Bronchial epithelial cell (primary cell): ENCODE data around the gene FAM168A. TPM values are rescaled to one million over a fixed set of nuclear protein-coding genes. Genes with fewer than 3 reads are reported as not detected.
A peak's percentile ranks its signal among the peaks of the same experiment; 100 is the strongest.

Experiments used
- DNase-seq: peaks from one replicate; pipeline ENCODE4 v3.0.0-alpha.2; 2010; ENCODE audit warnings: low read depth
- FAIRE-seq: peaks from 2 replicates; lab custom pipeline; 2011; peaks lifted over from hg19 to GRCh38; lab: Jason Lieb, UNC
- H3K27me3 ChIP-seq: 2 replicates; pipeline ENCODE4 v1.5.1; 2011; ENCODE audit warnings: low read length; ENCODE audit not compliant: control insufficient read depth, insufficient read depth
- H3K36me3 ChIP-seq: 2 replicates; pipeline ENCODE4 v1.5.1; 2011; ENCODE audit warnings: low read length; ENCODE audit not compliant: control insufficient read depth, insufficient read depth
- H3K4me3 ChIP-seq: 2 replicates; pipeline ENCODE4 v1.5.1; 2011; ENCODE audit warnings: mild to moderate bottlenecking, low read depth, low read length, control low read depth
- total RNA-seq: library from RNA; depleted of rRNA; stranded (reverse); fragments of >200 nt; gene quantifications from 2 replicates; pipeline ENCODE4 v1.2.1, GENCODE V29; 2014
- TF ChIP-seq, protein P1 (sequence below): IDR thresholded peaks from 2 replicates; pipeline ENCODE4 v1.5.1; 2011; ENCODE audit warnings: mild to moderate bottlenecking, moderate library complexity, low read length, control low read depth, inconsistent platforms; ENCODE audit not compliant: insufficient read depth, severe bottlenecking

Gene FAM168A
- total RNA-seq, 1 donor from 2014 or later, result 4.7 TPM

DNA sequence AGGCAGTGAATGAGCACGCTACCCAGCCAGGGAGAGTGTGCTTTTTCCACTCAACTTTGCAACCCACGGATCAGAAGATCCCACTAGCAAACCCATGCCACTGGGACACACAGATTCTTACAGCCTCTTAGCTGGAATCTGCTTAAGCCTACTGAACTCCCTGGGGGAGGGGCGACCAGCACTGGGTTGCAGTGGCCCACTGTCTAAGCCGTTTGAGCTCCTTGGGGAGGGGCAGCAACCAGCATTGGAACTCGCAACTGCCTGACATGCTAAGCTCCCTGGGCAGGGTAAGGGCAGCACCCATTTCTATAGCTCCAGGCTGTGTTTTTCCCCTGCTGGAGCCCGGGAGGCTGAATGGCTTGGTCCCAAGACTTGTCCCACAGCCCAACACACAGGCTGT, 99.6 kb downstream of the FAM168A start:
- Histone ChIP-seq H3K36me3 (no peaks in the 10 kb centered on the region), H3K4me3 (no peak overlapping the region), H3K27me3 (no peaks in the 10 kb centered on the region)
- DNase-seq (no peak), FAIRE-seq (no peak)
- TF ChIP-seq, protein P1, sequence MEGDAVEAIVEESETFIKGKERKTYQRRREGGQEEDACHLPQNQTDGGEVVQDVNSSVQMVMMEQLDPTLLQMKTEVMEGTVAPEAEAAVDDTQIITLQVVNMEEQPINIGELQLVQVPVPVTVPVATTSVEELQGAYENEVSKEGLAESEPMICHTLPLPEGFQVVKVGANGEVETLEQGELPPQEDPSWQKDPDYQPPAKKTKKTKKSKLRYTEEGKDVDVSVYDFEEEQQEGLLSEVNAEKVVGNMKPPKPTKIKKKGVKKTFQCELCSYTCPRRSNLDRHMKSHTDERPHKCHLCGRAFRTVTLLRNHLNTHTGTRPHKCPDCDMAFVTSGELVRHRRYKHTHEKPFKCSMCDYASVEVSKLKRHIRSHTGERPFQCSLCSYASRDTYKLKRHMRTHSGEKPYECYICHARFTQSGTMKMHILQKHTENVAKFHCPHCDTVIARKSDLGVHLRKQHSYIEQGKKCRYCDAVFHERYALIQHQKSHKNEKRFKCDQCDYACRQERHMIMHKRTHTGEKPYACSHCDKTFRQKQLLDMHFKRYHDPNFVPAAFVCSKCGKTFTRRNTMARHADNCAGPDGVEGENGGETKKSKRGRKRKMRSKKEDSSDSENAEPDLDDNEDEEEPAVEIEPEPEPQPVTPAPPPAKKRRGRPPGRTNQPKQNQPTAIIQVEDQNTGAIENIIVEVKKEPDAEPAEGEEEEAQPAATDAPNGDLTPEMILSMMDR, result no peak

DNA sequence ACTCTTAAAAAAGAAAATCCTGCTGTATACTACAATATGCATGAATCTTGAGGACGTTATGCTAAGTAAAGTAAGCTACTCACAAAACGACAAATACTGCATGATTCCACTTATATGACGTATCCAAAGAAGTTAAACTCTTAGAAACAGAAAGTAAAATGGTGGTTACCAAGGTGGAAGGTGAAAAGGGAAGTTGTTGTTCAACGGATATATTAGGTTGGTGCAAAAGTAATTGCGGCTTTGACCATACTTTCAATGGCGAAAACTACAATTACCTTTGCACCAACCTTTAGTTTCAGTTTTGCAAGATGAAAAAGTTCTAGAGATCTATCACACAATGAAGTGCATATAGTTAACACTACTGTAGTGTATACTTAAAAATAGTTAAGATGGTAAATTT, 101.8 kb downstream of the FAM168A start:
- TF ChIP-seq, protein P1, result no peak
- no peaks in the 10 kb centered on the region for H3K27me3 ChIP-seq
- no peak overlapping the region for H3K4me3 ChIP-seq
- DNase-seq, result no peak
- H3K36me3 ChIP-seq, result no peaks in the 10 kb centered on the region
- FAIRE-seq, result no peak

DNA sequence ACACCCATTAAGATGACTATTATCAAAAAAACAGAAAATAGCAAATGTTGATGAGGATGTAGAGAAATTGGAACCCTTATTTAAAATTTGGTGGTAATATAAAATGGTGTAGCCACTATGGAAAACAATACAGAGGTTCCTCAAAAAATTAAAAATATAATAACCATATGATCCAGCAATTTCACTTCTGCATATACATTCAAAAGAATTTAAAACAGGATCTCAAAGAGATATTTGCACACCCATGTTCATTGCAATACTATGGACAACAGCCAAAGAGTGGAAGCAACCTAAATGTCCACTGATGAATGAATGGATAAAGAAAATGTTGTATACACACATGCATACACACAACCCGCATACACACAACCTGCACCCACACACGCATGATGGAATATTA, 102.2 kb downstream of the FAM168A start:
- TF ChIP-seq, protein P1, result no peak
- DNase-seq, result no peak

DNA sequence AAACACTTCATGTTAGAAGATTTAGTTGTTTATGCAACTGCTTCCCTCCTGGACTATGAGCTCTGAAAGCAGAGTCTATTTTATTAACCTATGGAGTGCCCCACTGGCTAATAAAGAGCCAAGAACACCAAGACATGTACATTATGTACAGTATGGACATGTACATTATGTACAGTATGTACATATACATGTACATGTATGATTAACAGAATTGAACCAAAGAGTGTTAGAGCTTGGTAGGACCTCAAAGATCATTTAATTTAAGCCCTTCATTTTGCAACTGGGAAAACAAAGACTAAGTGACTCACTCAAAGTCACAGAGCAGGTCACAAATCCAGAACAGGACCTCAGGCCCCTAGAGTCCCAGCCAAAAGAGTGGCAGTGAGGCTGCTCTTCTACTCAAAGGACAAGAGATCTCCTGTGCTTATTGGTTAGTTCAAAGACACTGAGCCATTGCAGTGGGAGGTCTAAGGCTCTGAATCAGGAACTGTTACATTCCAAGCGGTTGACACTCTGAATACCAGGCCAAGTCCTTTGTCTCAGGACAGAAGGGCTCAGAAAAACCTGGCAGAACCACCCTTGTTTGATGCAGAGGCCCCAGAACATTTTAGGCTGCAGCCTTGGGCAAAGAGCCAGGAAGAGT, 103.8 kb downstream of the FAM168A start:
- DNase-seq (peak; percentile 82), FAIRE-seq (peak; percentile 72)
- TF ChIP-seq, protein P1, result no peak
- H3K36me3 ChIP-seq, result no peaks in the 10 kb centered on the region
- no peaks in the 10 kb centered on the region for H3K27me3 ChIP-seq
- no peak overlapping the region for H3K4me3 ChIP-seq

More for the DNA sequence above, 102.2 kb downstream of the FAM168A start:
- Histone ChIP-seq H3K4me3 (no peak overlapping the region), H3K27me3 (no peaks in the 10 kb centered on the region), H3K36me3 (no peaks in the 10 kb centered on the region)
- no peak for FAIRE-seq

DNA sequence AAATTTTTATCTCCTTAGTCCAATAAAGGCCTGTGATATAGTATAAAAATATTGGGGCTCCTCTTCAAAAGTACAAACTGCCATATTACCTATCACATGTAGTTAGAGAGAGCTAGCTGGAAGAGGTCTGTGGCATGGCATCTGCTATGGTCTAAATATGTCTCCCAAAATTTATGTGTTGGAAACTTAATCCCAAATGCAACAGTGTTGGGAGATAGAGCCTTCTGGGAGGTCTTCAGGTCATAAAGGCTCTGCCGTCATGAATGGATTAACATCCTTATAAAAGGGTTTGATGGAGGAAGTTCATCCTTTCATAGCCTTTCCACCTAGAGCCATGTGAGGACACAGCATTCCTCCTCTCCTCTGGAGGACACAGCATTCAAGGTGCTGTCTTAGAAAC, 116.3 kb downstream of the FAM168A start:
- TF ChIP-seq, protein P1, result no peak

DNA sequence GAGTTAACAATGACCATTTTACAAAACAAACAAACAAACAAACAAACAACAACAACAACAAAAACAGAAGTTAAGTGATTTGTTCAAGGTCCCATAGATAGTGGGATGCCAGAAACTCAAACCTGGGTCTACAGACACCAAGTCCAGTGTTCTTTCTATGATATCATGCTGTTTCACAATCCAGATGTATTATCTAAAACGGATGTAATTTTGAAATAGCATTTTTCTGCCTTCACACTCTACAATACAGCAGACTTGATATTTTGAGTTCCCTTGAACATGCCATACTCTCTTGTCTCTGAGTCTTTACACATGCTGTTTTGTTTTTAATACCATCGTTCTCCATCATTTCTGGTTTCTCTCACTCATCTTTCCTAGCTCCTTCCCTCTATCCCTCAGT, 117.2 kb downstream of the FAM168A start:
- TF ChIP-seq, protein P1, result no peak
- no peaks in the 10 kb centered on the region for H3K36me3 ChIP-seq
- H3K4me3 ChIP-seq, result no peak overlapping the region
- no peak for DNase-seq
- no peaks in the 10 kb centered on the region for H3K27me3 ChIP-seq
- FAIRE-seq, result no peak

More for the DNA sequence above, 116.3 kb downstream of the FAM168A start:
- H3K4me3 ChIP-seq, result no peak overlapping the region
- no peaks in the 10 kb centered on the region for H3K27me3 ChIP-seq
- no peaks in the 10 kb centered on the region for H3K36me3 ChIP-seq
- DNase-seq (no peak), FAIRE-seq (no peak)
